NK-92 treated with Interleukin-12 subunit alpha and Interleukin-12 subunit beta, amount 100 ng/mL, for 24 hours (cell line): ENCODE results near the gene CTSD.

Experiments
- DNase-seq: peaks from one replicate; lab custom pipeline; 2025; lab: John Stamatoyannopoulos, UW

CTSD gene

GRCh38 chr11:1729692-1730011 is 34.1 kb downstream of the CTSD start:
- DNase-seq, result no peak

GRCh38 chr11:1728931-1729691 is 34.6 kb downstream of the CTSD start:
- no peak for DNase-seq

- no peak for DNase-seq
These were observed 35.4 kb downstream of the CTSD start for GRCh38 chr11:1728301-1728700.

- no peak for DNase-seq
These were observed 35.9 kb downstream of the CTSD start for GRCh38 chr11:1727861-1728260.

- DNase-seq, result no peak
These were observed 36.5 kb downstream of the CTSD start for GRCh38 chr11:1727096-1727690.

- no peak for DNase-seq
These were observed 43.9 kb downstream of the CTSD start for GRCh38 chr11:1719781-1720180.

GRCh38 chr11:1718326-1718725 is 45.4 kb downstream of the CTSD start:
- DNase-seq, result no peak

GRCh38 chr11:1717745-1718144 is 46.0 kb downstream of the CTSD start:
- DNase-seq, result no peak

GRCh38 chr11:1714908-1715885 is 48.5 kb downstream of the CTSD start:
- no peak for DNase-seq

GRCh38 chr11:1708716-1709115 is 55.0 kb downstream of the CTSD start:
- DNase-seq, result no peak

- DNase-seq, result no peak
These were observed 56.0 kb downstream of the CTSD start for GRCh38 chr11:1707751-1708150.

- no peak for DNase-seq
These were observed 56.9 kb downstream of the CTSD start for GRCh38 chr11:1706634-1707400.

GRCh38 chr11:1705126-1706052 is 58.3 kb downstream of the CTSD start:
- DNase-seq, result no peak

- DNase-seq, result no peak
These were observed 60.6 kb downstream of the CTSD start for GRCh38 chr11:1703146-1703545.
